Erythroblast (primary cell): ENCODE measurements around the gene PRKD1.
"Not testable (repeated sequence)": the region's sequence is repeated elsewhere in the genome, so short reads cannot be mapped to it uniquely, and the experiment has no call there.

Experiments
- GATA1 ChIP-seq: IDR thresholded peaks from 2 replicates; pipeline ENCODE4 v1.6.1; 2011; ENCODE audit warnings: low read depth, mild to moderate bottlenecking, control low read depth, low read length, moderate library complexity
- POLR2A ChIP-seq: IDR thresholded peaks from 2 replicates; pipeline ENCODE4 v1.6.1; 2011; ENCODE audit warnings: mild to moderate bottlenecking, low read length

GRCh38 chr14:29839691-29840090, 88.0 kb downstream of the PRKD1 start:
- TF ChIP-seq POLR2A, GATA1: not testable (repeated sequence)
